ENCODE results near the gene PDE8B. TPM values are rescaled to one million over a fixed set of nuclear protein-coding genes. Genes with fewer than 3 reads are reported as not detected.

The PDE8B gene
- polyA plus RNA-seq, 1 donor (not counting 4 experiments of a cell fraction or from before 2014, with no cell fraction given): not detected

DNA sequence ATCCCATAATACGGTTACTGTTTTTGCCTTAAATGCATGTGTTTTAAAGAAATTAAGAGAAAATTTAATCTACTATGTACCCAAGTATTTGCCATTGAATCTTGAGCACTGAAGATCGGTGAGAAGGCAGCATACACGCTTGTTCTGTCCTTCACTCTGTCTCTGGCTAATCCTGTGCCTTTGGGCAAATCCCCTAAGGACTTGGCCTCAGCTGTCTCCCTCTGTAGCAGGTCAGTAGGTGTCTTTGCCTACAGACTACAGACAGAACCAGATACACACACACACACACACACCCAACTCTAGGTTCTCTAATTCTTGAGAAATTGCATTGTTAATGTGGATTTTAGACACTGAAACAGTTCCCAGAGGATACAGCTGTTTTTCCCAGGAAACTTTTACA is 164.2 kb downstream of the PDE8B start:
- no peaks in the 10 kb centered on the region for H3K9me3 ChIP-seq (ENCODE audit: control insufficient read depth, low read depth, low read length)
- no peaks in the 10 kb centered on the region for H3K9me1 ChIP-seq (ENCODE audit: control insufficient read depth, extremely low read depth, insufficient read depth, low read length)
- no peak overlapping the region for H2AFZ ChIP-seq (ENCODE audit: control insufficient read depth, low read length)
- no peak overlapping the region for H3K9ac ChIP-seq (ENCODE audit: control insufficient read depth, extremely low read depth, insufficient read depth, low read length)
- no peaks in the 10 kb centered on the region for H3K36me3 ChIP-seq (ENCODE audit: control insufficient read depth in 2 of 2, extremely low read depth in 1 of 2, insufficient read depth in 2 of 2, low read length in 2 of 2)
- H3K4me3 ChIP-seq (ENCODE audit: control insufficient read depth in 2 of 3, extremely low read depth in 1 of 3, insufficient read depth in 2 of 3, low read depth in 1 of 3, low read length in 3 of 3): no peak overlapping the region
- no peaks in the 10 kb centered on the region for H3K79me2 ChIP-seq (ENCODE audit: control insufficient read depth, insufficient read depth, low read length)
- no peak for FAIRE-seq
- H3K27ac ChIP-seq (ENCODE audit: control insufficient read depth, insufficient read depth, low read length): no peak overlapping the region
- H3K4me1 ChIP-seq (ENCODE audit: control insufficient read depth, extremely low read depth, insufficient read depth, low read length): no peaks in the 10 kb centered on the region
- no peaks in the 10 kb centered on the region for H4K20me1 ChIP-seq (ENCODE audit: control insufficient read depth, extremely low read depth, insufficient read depth, low read length)
- dilution Hi-C loops (cut with MboI; ENCODE audit: extremely low pct_ligation_motif_present, low sequenced_read_pairs): no loop called here
- no peak overlapping the region for H3K4me2 ChIP-seq (ENCODE audit: control insufficient read depth, extremely low read depth, insufficient read depth, low read depth, low read length)
- H3K27me3 ChIP-seq (ENCODE audit: control insufficient read depth, extremely low read depth, insufficient read depth, low read length): no peaks in the 10 kb centered on the region
- TF ChIP-seq, protein P1, sequence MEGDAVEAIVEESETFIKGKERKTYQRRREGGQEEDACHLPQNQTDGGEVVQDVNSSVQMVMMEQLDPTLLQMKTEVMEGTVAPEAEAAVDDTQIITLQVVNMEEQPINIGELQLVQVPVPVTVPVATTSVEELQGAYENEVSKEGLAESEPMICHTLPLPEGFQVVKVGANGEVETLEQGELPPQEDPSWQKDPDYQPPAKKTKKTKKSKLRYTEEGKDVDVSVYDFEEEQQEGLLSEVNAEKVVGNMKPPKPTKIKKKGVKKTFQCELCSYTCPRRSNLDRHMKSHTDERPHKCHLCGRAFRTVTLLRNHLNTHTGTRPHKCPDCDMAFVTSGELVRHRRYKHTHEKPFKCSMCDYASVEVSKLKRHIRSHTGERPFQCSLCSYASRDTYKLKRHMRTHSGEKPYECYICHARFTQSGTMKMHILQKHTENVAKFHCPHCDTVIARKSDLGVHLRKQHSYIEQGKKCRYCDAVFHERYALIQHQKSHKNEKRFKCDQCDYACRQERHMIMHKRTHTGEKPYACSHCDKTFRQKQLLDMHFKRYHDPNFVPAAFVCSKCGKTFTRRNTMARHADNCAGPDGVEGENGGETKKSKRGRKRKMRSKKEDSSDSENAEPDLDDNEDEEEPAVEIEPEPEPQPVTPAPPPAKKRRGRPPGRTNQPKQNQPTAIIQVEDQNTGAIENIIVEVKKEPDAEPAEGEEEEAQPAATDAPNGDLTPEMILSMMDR (optimal IDR thresholded peaks at IDR 0.05 in 1 of 3, IDR thresholded peaks at IDR 0.05 in 1 of 3, conservative IDR thresholded peaks at IDR 0.05 in 1 of 3; ENCODE audit: extremely low read depth in 1 of 3, insufficient read depth in 2 of 3, low read length in 3 of 3): no peak
- no peak for TF ChIP-seq EZH2 (IDR thresholded peaks at IDR 0.05; ENCODE audit: low read length)
- no peak for DNase-seq (ENCODE audit: low read depth, low spot score)

DNA sequence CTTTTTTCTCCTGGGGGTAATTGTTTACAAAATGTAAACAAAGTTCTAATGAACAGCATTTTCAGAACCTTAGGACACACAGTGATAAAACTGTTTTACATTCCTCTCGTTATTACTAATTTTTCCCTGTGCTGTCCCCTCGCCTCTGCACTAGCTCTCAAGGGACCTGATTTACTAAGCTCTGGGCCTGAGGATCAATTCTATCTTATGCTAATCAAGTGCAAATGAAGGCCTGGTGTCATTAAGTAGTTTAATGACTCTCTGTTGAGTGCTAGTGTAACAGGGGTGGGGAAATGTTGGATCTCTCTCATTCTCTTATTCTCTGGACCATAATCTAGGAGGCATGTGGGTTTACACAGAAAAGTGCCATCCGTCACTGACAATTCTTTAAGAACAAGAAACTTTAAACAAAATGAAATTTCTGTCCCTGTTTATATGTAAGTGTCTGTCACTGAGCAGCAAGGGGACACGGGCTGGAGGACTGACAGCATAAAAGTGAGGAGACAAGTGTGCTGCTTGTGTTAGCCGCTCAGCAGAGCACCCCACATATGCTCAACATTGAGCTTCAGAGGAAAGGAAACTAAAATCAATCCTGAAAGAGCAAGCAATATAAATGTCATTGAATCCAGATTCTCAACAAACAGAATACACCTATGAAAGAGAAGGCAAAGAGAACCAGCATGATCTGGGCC is 166.3 kb downstream of the PDE8B start:
- no peak overlapping the region for H3K4me2 ChIP-seq (ENCODE audit: control insufficient read depth, extremely low read depth, insufficient read depth, low read depth, low read length)
- H3K27ac ChIP-seq (ENCODE audit: control insufficient read depth, insufficient read depth, low read length): no peak overlapping the region
- H3K27me3 ChIP-seq (ENCODE audit: control insufficient read depth, extremely low read depth, insufficient read depth, low read length): no peaks in the 10 kb centered on the region
- no peaks in the 10 kb centered on the region for H3K79me2 ChIP-seq (ENCODE audit: control insufficient read depth, insufficient read depth, low read length)
- no peak for TF ChIP-seq EZH2 (IDR thresholded peaks at IDR 0.05; ENCODE audit: low read length)
- TF ChIP-seq, protein P1 (optimal IDR thresholded peaks at IDR 0.05 in 1 of 3, IDR thresholded peaks at IDR 0.05 in 1 of 3, conservative IDR thresholded peaks at IDR 0.05 in 1 of 3; ENCODE audit: extremely low read depth in 1 of 3, insufficient read depth in 2 of 3, low read length in 3 of 3): no peak
- no peak for DNase-seq (ENCODE audit: low read depth, low spot score)
- dilution Hi-C loops (cut with MboI; ENCODE audit: extremely low pct_ligation_motif_present, low sequenced_read_pairs): no loop called here
- H4K20me1 ChIP-seq (ENCODE audit: control insufficient read depth, extremely low read depth, insufficient read depth, low read length): no peaks in the 10 kb centered on the region
- no peaks in the 10 kb centered on the region for H3K9me3 ChIP-seq (ENCODE audit: control insufficient read depth, low read depth, low read length)
- no peak overlapping the region for H2AFZ ChIP-seq (ENCODE audit: control insufficient read depth, low read length)
- no peak overlapping the region for H3K4me3 ChIP-seq (ENCODE audit: control insufficient read depth in 2 of 3, extremely low read depth in 1 of 3, insufficient read depth in 2 of 3, low read depth in 1 of 3, low read length in 3 of 3)
- no peak overlapping the region for H3K9ac ChIP-seq (ENCODE audit: control insufficient read depth, extremely low read depth, insufficient read depth, low read length)
- no peaks in the 10 kb centered on the region for H3K36me3 ChIP-seq (ENCODE audit: control insufficient read depth in 2 of 2, extremely low read depth in 1 of 2, insufficient read depth in 2 of 2, low read length in 2 of 2)
- no peaks in the 10 kb centered on the region for H3K9me1 ChIP-seq (ENCODE audit: control insufficient read depth, extremely low read depth, insufficient read depth, low read length)
- no peaks in the 10 kb centered on the region for H3K4me1 ChIP-seq (ENCODE audit: control insufficient read depth, extremely low read depth, insufficient read depth, low read length)
- FAIRE-seq: no peak

All from keratinocyte (primary cell).